GM18868 (cell line): Measurements from ENCODE around the gene LRRC23.
A peak's percentile ranks its signal among the peaks of the same experiment; 100 is the strongest.

Experiments used
- ATAC-seq: cut with Tn5 transposase; IDR thresholded peaks from one replicate; pipeline ENCODE4 v1.9.1; 2021; ENCODE audit warnings: mild to moderate bottlenecking, moderate library complexity; ENCODE audit not compliant: unreplicated experiment

Gene LRRC23

GRCh38 chr12:6942331-6942665, 37.7 kb downstream of the LRRC23 start:
- ATAC-seq = no peak

GRCh38 chr12:6943389-6943721, 38.7 kb downstream of the LRRC23 start:
- peak; percentile 32 for ATAC-seq

- peak; percentile 32 for ATAC-seq
Observed at GRCh38 chr12:6943722-6944380, 39.2 kb downstream of the LRRC23 start, which contains the start of the genes C12orf57 and RNU7-1. Gene C12orf57, plus strand, starts transcription at chr12:6944022. Its CDS starts 100 bp downstream, at chr12:6944122. Gene RNU7-1, plus strand, starts transcription at chr12:6943816.

GRCh38 chr12:6944381-6945186, 40.0 kb downstream of the LRRC23 start:
- peak; percentile 42 for ATAC-seq

GRCh38 chr12:6945613-6946012, 41.0 kb downstream of the LRRC23 start:
- ATAC-seq = no peak

GRCh38 chr12:6946033-6946919, 41.7 kb downstream of the LRRC23 start:
- ATAC-seq = peak; percentile 28

- ATAC-seq = no peak
Observed at GRCh38 chr12:6946920-6947374, 42.3 kb downstream of the LRRC23 start.

- no peak for ATAC-seq
Observed at GRCh38 chr12:6947615-6948014, 43.0 kb downstream of the LRRC23 start.

GRCh38 chr12:6948873-6949594, 44.4 kb downstream of the LRRC23 start:
- ATAC-seq = no peak

GRCh38 chr12:6950401-6950801, 45.8 kb downstream of the LRRC23 start:
- no peak for ATAC-seq

GRCh38 chr12:6950811-6951540, 46.4 kb downstream of the LRRC23 start, which contains the start of gene PTPN6:
Gene PTPN6, plus strand, starts transcription at chr12:6951356. Its CDS starts 157 bp downstream, at chr12:6951513.
- peak; percentile 27 for ATAC-seq

GRCh38 chr12:6951551-6952120, 47.0 kb downstream of the LRRC23 start:
- ATAC-seq = no peak

- ATAC-seq = no peak
Observed at GRCh38 chr12:6952121-6952862, 47.7 kb downstream of the LRRC23 start.

- no peak for ATAC-seq
Observed at GRCh38 chr12:6952863-6953441, 48.3 kb downstream of the LRRC23 start.

GRCh38 chr12:6953442-6954315, 49.1 kb downstream of the LRRC23 start:
- ATAC-seq = peak; percentile 46

- ATAC-seq = no peak
Observed at GRCh38 chr12:6954316-6955107, 49.9 kb downstream of the LRRC23 start.
